Measurements from ENCODE around the gene RNF220. TPM values are rescaled to one million over a fixed set of nuclear protein-coding genes. Genes with fewer than 3 reads are reported as not detected.

The RNF220 gene
- total RNA-seq (100 to 1,000 TPM in 1 of 7 donors, 10 to 100 TPM in 6; 58.0 to 101 (median 64.7) TPM), polyA plus RNA-seq (10 to 100 TPM; 64.0 to 75.4 TPM)
- long read RNA-seq, donor 1, partial matches to known transcripts, result 10 of 17 reads
- long read RNA-seq, donor 1, other reads (novel, unspliced or antisense), result 5 of 17 reads
- long read RNA-seq, donor 2, partial matches to known transcripts, result 0 of 7 reads
- long read RNA-seq, donor 2, other reads (novel, unspliced or antisense), result 5 of 7 reads
- long read RNA-seq, donor 3, partial matches to known transcripts, result 11 of 95 reads
- long read RNA-seq, donor 3, other reads (novel, unspliced or antisense), result 84 of 95 reads

DNA sequence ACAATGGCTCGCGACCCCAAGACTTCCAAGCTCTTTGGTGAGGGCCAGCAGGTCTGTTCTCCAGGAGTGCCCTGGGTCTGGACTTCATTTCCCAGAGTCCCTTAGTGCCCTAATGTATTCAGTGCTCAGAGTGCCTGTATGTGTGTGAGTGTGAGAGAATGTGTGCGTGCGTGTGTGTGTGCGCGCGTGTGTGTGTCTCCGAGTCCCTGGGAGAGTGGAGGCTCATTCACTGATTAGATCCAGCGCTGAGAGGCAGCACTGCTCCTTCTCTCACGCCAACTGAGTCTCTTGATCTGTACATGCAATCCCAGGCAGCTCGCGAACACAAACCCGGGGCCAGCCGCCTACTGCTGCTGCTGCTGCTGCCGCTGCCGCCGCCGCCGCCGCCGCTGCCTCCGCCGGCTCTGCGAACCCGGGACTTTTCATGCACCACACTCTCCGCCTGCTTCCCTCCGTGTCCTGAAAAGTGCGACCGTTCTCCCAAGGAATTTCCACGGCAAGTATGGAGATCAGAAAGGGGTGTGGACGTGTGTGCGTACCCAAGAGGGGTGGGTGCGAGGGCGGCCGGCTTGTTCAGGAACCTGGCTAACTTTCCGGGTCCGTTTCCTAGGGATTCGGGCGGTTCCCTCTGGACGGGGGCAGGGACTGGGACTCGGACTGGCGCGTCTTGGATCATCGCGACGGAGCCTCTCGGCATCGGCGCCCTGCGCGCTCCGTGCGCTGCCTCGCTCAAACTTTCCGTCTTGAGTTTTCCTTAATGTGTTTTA is at the start of gene RNF220:
Gene RNF220 (plus strand): TSS at position 225 of the 767 bp plus-strand sequence.
- Histone ChIP-seq H3K27me3 (peaks cover 12% of the 10 kb centered on the region), H3K9me3 (no peaks in the 10 kb centered on the region), H3K36me3 (no peaks in the 10 kb centered on the region), H3K27ac (no peak within 1 kb of the TSS), H3K4me1 (ENCODE audit: insufficient read depth) (peaks cover 16% of the 10 kb centered on the region), H3K4me3 (peak within 1 kb of the TSS; percentile 30)
- no peak for TF ChIP-seq POLR2A (IDR thresholded peaks at IDR 0.05)
- TF ChIP-seq, protein P1, sequence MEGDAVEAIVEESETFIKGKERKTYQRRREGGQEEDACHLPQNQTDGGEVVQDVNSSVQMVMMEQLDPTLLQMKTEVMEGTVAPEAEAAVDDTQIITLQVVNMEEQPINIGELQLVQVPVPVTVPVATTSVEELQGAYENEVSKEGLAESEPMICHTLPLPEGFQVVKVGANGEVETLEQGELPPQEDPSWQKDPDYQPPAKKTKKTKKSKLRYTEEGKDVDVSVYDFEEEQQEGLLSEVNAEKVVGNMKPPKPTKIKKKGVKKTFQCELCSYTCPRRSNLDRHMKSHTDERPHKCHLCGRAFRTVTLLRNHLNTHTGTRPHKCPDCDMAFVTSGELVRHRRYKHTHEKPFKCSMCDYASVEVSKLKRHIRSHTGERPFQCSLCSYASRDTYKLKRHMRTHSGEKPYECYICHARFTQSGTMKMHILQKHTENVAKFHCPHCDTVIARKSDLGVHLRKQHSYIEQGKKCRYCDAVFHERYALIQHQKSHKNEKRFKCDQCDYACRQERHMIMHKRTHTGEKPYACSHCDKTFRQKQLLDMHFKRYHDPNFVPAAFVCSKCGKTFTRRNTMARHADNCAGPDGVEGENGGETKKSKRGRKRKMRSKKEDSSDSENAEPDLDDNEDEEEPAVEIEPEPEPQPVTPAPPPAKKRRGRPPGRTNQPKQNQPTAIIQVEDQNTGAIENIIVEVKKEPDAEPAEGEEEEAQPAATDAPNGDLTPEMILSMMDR (IDR thresholded peaks at IDR 0.05), result no peak
- TF ChIP-seq EP300 (IDR thresholded peaks at IDR 0.05), result no peak
- peak in 1 of 5 donors; percentile 29 for DNase-seq
- intact Hi-C loops (cut with DNase I), result no loop called here
- WGBS, 3 donors, result 2 to 4% (median 3%) methylated on average over 55 of the region's 55 CpGs

DNA sequence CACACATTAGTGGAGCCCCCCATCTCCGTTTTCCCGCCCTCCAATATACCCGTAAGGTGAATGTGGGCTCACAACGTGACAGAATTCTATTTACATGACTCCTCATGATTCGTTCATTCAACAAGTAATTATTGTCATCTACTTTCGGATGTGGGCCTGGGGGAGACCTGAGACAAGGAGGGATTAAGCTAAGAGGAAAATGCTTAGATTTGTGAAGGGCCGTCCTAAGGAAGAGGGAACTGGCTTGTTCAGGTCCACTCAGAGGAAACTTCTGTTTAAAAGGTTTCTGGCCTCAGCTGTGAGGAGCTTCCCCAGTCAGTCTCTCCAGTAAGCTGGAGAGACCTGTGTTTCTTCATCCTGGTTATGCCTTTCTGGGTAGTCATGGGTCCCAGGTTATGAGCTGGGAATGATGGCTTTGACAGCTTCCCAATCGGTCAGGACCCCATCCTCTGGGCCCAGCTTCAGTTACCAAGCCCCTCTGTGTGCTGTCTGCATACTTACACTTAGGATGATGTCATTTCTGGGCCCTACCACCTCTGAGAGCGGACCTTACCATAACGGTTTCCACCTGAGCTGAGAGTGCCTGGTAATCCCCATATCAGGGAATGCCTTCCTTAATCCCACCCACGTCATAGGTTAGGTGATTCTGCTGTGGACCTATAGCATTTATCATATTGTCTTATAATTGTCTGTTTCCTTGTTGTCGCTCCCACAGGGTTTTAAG is 49.3 kb upstream of the RNF220 start:
- Histone ChIP-seq H3K4me3 (peak overlapping the region; percentile 4), H3K27ac (no peak overlapping the region), H3K4me1 (ENCODE audit: insufficient read depth) (peaks cover 13% of the 10 kb centered on the region), H3K36me3 (no peaks in the 10 kb centered on the region), H3K9me3 (no peaks in the 10 kb centered on the region), H3K27me3 (no peaks in the 10 kb centered on the region)
- DNase-seq, result no peak
- intact Hi-C loops (cut with DNase I), result no loop called here
- 62 to 69% (median 69%) methylated on average over 12 of the region's 12 CpGs for WGBS, 3 donors
- TF ChIP-seq POLR2A (IDR thresholded peaks at IDR 0.05) (no peak), EP300 (IDR thresholded peaks at IDR 0.05) (no peak)
- TF ChIP-seq, protein P1 (IDR thresholded peaks at IDR 0.05), result no peak

DNA sequence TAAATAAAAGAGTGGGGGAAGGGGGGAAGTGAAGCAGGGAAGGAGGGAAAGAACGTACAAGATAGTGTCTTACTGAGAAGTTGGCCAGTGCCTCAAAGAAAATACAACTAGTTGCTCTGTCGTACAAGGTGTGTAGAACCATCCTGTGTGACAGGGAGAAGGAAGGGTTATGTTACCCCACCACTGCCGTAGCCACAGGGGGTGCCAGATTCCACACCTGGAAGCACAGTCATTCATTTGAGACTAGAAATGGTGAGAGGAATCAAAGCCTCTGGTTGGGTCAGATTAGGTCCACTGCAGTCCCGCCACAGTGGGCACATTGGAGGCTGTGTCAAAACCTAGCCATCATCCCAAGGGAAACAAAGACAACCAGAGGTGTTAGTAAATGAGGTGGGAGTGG is 47.3 kb upstream of the RNF220 start:
- TF ChIP-seq POLR2A (IDR thresholded peaks at IDR 0.05) (no peak), EP300 (IDR thresholded peaks at IDR 0.05) (no peak)
- TF ChIP-seq, protein P1 (IDR thresholded peaks at IDR 0.05), result no peak
- intact Hi-C loops (cut with DNase I), result no loop called here
- peaks cover 12% of the 10 kb centered on the region for H3K4me1 ChIP-seq (ENCODE audit: insufficient read depth)
- H3K27me3 ChIP-seq, result no peaks in the 10 kb centered on the region
- WGBS, 3 donors, result 49 to 54% (median 50%) methylated on average over 4 of the region's 4 CpGs
- no peak for DNase-seq
- no peak overlapping the region for H3K27ac ChIP-seq
- H3K9me3 ChIP-seq, result no peaks in the 10 kb centered on the region
- no peak overlapping the region for H3K4me3 ChIP-seq
- no peaks in the 10 kb centered on the region for H3K36me3 ChIP-seq

DNA sequence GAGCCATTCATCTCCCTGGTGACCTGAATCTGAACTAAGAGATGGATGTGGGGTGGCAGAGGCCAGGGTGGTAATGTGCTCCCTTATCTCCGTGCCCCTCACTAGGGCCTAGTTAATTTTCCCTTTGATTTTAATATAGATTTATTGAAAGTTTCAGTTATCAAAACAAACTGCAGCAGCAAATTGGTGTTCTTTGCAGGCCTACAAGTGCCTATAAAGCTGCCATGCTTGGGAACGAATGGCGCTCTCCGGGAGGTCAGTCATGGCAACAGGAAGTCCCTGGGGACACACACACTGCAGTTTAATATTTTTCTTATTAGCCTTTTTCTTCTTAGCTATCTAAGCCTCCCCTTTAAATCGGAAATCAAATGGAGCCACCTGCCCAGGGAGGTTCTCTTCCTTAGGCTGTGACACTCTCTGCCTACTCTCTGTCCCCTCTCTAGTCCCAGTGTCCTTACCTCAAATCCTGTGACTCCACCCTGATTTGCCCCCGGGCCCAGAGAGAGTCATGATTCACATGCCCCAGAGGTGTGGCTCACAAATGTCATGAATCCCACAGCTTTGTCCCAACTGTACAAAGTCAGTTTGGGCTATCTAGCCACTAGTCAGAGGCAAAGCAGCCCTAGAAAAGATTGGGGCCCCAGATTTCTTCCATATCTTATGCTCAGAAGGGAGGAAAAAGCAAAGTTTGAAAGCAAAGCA is 45.7 kb upstream of the RNF220 start:
- Histone ChIP-seq H3K9me3 (no peaks in the 10 kb centered on the region), H3K4me1 (ENCODE audit: insufficient read depth) (peaks cover 4% of the 10 kb centered on the region), H3K27me3 (no peaks in the 10 kb centered on the region), H3K27ac (no peak overlapping the region), H3K4me3 (no peak overlapping the region), H3K36me3 (no peaks in the 10 kb centered on the region)
- DNase-seq, result no peak
- intact Hi-C loops (cut with DNase I), result no loop called here
- 39 to 48% (median 47%) methylated on average over 6 of the region's 6 CpGs for WGBS, 3 donors
- no peak for TF ChIP-seq POLR2A (IDR thresholded peaks at IDR 0.05)
- no peak for TF ChIP-seq EP300 (IDR thresholded peaks at IDR 0.05)
- TF ChIP-seq, protein P1 (IDR thresholded peaks at IDR 0.05), result no peak
